Lower leg skin (tissue), 4 donors: ENCODE results near the gene FBXO8. TPM values are rescaled to one million over a fixed set of nuclear protein-coding genes. Genes with fewer than 3 reads are reported as not detected.

Experiments used
- DNase-seq, 2 donors: peaks; one replicate each; pipeline ENCODE4 v3.0.0-alpha.2; 2019; ENCODE audit warnings: low spot score in 2 of 2
- H3K4me3 ChIP-seq: fragments of 200-600 bp; sonication (generic); 2 replicates; pipeline ENCODE4 v1.5.1; 2017; ENCODE audit warnings: mild to moderate bottlenecking, low read depth; ENCODE audit not compliant: poor library complexity, severe bottlenecking
- POLR2A ChIP-seq, 2 donors: fragments of 450-650 bp; IDR thresholded peaks; one replicate each; pipeline ENCODE4 v1.6.1; 2016 to 2017; ENCODE audit warnings: antibody characterized with exemption in 2 of 2, mild to moderate bottlenecking in 1 of 2, moderate library complexity in 1 of 2
- WGBS, 2 donors: methylation state at CpG; one replicate each; pipeline ENCODE4 v1.1.5; 2018; 5-methylcytosine and 5-hydroxymethylcytosine counted together
- intact Hi-C: fragments of 100-400 bp; cut with DNase I; formaldehyde crosslinking; loops from one replicate; pipeline ENCODE4 v1.15.0; 2023; ENCODE audit warnings: low total_unique reads
- total RNA-seq, 4 donors: library from RNA; depleted of rRNA; stranded (reverse); fragments of >200 nt; gene quantifications; one replicate each; pipeline ENCODE4 v1.1.0, GENCODE V29; 2016
- TF ChIP-seq, protein P1 (sequence below), 3 donors: fragments of 450-650 bp; IDR thresholded peaks; one replicate each; pipeline ENCODE4 v1.5.1; 2016; ENCODE audit warnings: antibody characterized with exemption in 3 of 3, mild to moderate bottlenecking in 3 of 3, moderate library complexity in 2 of 3

Gene FBXO8
- total RNA-seq, 4 donors from 2014 or later, result 35.6 to 58.3 (median 47.2) TPM

DNA sequence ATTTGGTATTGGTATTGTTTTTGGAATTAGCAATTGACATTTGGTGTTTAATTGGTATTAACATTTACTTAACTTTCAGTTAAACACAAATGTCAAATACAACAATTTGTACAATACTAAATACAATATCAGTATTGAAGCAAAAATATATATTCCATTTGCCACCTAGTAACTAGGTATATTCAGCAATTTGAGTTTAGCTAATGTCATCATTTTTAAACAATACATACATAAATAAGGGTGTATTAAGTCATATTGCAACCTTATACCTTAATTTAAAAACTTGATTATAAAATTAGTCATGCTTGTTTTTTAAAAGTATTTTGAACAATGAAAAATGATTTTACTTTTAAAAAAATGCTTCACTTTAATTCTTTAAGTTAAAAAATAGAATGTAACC is 53.3 kb downstream of the FBXO8 start:
- no peak overlapping the region for H3K4me3 ChIP-seq
- TF ChIP-seq POLR2A (IDR thresholded peaks at IDR 0.05), result no peak
- TF ChIP-seq, protein P1, sequence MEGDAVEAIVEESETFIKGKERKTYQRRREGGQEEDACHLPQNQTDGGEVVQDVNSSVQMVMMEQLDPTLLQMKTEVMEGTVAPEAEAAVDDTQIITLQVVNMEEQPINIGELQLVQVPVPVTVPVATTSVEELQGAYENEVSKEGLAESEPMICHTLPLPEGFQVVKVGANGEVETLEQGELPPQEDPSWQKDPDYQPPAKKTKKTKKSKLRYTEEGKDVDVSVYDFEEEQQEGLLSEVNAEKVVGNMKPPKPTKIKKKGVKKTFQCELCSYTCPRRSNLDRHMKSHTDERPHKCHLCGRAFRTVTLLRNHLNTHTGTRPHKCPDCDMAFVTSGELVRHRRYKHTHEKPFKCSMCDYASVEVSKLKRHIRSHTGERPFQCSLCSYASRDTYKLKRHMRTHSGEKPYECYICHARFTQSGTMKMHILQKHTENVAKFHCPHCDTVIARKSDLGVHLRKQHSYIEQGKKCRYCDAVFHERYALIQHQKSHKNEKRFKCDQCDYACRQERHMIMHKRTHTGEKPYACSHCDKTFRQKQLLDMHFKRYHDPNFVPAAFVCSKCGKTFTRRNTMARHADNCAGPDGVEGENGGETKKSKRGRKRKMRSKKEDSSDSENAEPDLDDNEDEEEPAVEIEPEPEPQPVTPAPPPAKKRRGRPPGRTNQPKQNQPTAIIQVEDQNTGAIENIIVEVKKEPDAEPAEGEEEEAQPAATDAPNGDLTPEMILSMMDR (IDR thresholded peaks at IDR 0.05), result no peak
- no peak for DNase-seq
- intact Hi-C loops, result no loop called here

DNA sequence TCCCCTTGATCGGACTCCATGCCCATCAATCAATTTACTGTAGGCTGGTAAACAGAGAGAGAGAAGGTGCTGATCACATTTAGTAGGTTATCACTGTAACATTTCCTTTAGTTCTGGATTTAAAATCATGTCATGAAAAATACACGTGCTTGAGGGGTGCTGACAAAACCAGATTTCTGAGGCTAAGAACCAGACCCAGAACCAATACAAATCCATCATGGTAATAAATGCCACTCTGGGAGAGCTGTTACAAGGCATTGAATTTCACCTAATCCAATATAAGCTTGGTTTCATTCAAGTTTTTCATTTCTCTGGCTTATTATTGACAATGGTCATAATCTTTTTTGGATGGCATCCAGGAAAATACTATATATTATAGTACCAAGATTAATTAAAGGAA is 54.5 kb downstream of the FBXO8 start:
- intact Hi-C loops, result no loop called here
- WGBS, 2 donors, result 66 to 67% methylated on average over 2 of the region's 2 CpGs
- TF ChIP-seq, protein P1 (IDR thresholded peaks at IDR 0.05), result no peak
- TF ChIP-seq POLR2A (IDR thresholded peaks at IDR 0.05), result no peak
- DNase-seq, result no peak
- no peak overlapping the region for H3K4me3 ChIP-seq

DNA sequence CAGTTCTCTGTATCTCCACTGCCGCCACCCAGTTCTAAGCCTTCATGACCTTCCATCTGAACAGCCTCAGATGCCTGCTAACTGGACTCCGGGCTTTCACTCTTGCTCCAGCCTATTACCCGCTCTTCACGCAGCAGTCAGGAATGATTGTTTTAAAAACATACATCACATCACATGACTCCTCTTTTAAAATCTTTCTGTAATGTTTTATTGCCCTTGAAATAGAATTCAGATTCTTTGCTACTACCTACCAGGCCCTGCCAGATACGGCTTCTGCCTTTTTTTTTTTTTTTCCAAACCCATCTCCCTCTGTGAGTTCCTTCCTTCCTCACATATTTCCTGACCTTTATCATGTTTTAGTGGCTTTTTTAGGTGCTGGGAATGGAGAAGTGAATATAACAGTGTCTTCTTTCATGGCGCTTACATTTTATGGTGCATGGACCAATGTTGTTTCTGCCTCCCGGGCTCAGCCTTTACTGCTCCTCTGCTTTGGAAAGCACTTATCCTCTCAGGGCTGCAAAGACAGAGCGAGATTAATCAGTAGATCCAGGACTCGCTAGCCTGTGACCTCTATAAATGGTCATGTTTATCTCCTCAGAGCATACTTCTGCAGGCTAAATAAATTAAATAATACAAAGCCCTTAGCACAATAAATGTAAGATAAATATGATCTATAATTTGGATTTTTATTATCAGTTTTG is 58.0 kb downstream of the FBXO8 start:
- WGBS, 2 donors, result 56 to 71% methylated on average over 9 of the region's 9 CpGs
- no peak for DNase-seq
- intact Hi-C loops, result no loop called here
- H3K4me3 ChIP-seq, result no peak overlapping the region
- TF ChIP-seq, protein P1 (IDR thresholded peaks at IDR 0.05), result no peak
- no peak for TF ChIP-seq POLR2A (IDR thresholded peaks at IDR 0.05)

DNA sequence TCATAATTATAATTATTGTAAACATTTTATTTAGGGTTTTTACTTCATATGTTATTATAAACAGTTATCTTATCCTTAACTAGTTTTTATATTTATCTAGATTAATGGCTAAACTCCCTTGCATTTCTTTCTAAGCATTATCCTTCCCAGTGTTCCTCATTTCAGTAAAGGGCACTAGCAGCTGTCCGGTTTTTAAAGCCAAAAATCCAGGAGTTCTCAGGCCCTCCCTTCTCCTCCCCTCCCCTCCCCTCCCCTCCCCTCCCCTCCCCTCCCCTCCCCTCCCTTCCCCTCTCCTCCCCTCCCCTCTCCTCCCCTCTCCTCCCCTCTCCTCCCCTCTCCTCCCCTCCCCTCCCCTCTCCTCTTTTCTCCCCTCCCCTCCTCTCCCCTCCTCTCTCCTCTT is 58.9 kb downstream of the FBXO8 start:
- 50 to 71% methylated on average over 1 of the region's 1 CpG for whole genome bisulfite sequencing, 2 donors
- TF ChIP-seq, protein P1 (IDR thresholded peaks at IDR 0.05), result no peak
- TF ChIP-seq POLR2A (IDR thresholded peaks at IDR 0.05), result no peak
- intact Hi-C loops, result loop anchor here (5.0 kb wide), 1 partner anchor 403 kb away; no protein-coding TSS in a partner anchor

DNA sequence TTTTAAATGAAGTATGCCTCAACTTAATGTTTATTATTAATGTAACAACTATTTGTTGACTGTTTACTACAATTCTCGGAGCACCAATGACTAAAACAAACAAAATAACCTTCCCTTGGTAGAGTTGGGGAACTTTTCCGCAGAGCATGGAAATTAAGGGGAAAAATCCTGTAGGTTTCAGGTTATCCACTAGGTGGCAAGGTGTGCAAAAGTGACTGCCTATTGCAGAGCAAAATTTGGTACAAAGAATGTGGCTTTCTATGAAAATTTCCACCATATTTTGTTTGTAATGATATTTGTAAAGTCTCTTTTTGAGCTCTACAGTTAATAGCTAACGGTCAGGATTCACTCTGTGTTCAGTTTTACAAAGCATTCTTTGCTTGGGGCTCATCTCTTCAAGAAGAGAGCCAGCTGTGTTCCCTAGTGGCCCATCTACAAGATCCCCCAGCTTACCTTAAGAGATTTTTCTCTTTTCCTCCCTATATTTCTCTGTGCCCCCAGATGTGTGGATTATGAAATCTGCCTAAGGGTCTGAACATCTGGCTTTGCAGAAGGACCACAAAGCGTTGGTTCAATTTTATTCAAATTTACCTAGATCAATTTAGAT is 61.1 kb downstream of the FBXO8 start:
- DNase-seq, result no peak
- intact Hi-C loops, result loop anchor here (5.0 kb wide), 1 partner anchor 405 kb away; no protein-coding TSS in a partner anchor
- H3K4me3 ChIP-seq, result no peak overlapping the region
- WGBS, 2 donors, result 41 to 48% methylated on average over 4 of the region's 4 CpGs
- no peak for TF ChIP-seq POLR2A (IDR thresholded peaks at IDR 0.05)
- TF ChIP-seq, protein P1 (IDR thresholded peaks at IDR 0.05), result no peak

More for the DNA sequence above, 58.9 kb downstream of the FBXO8 start:
- no peak for DNase-seq
- no peak overlapping the region for H3K4me3 ChIP-seq
